SK-N-SH (cell line): Measurements from ENCODE around the gene LTBP1.

Source experiments
- CTCF ChIP-seq: fragments of 200-600 bp; sonication (generic); IDR thresholded peaks from 2 replicates; pipeline ENCODE4 v1.6.1; 2017; ENCODE audit warnings: antibody characterized with exemption, mild to moderate bottlenecking, moderate library complexity
- EZH2phosphoT487 ChIP-seq: fragments of 200-600 bp; sonication (generic); IDR thresholded peaks from 2 replicates; pipeline ENCODE4 v1.6.1; 2017; ENCODE audit warnings: low read depth, mixed run types, mild to moderate bottlenecking, antibody characterized with exemption, moderate library complexity, borderline replicate concordance
- PBX3 ChIP-seq: IDR thresholded peaks from 2 replicates; pipeline ENCODE4; 2012
- RFX5 ChIP-seq: IDR thresholded peaks from 2 replicates; pipeline ENCODE4 v1.6.1; 2012; ENCODE audit warnings: mild to moderate bottlenecking, improper control_type of control experiment, low read length
- USF2 ChIP-seq: fragments of 150-350 bp; IDR thresholded peaks from 2 replicates; pipeline ENCODE4 v1.6.1; 2017; ENCODE audit warnings: antibody characterized with exemption, low read length, low read depth, borderline replicate concordance
- YY1 ChIP-seq: IDR thresholded peaks from 2 replicates; pipeline ENCODE4 v1.4.0; 2012; ENCODE audit warnings: low read depth, mild to moderate bottlenecking

- TF ChIP-seq YY1 (0 out of 2 replicates have a peak, but pooled peaks have one; percentile 17), PBX3 (peak; percentile 88), CTCF (no peak), RFX5 (no peak), USF2 (no peak), EZH2phosphoT487 (no peak)
These were observed 211.8 kb downstream of the LTBP1 start for GRCh38 chr2:33158482-33159003.
